ENCODE data around the gene TSC22D1. TPM values are rescaled to one million over a fixed set of nuclear protein-coding genes. Genes with fewer than 3 reads are reported as not detected.

Gene TSC22D1
- total RNA-seq, 1 donor from 2014 or later, result 149 TPM

GRCh38 chr13:44439452-44440024 is 136.6 kb downstream of the TSC22D1 start:
- no peak for ATAC-seq

GRCh38 chr13:44438234-44438579 is 137.9 kb downstream of the TSC22D1 start:
- H3K36me3 ChIP-seq, result peaks cover 16% of the 10 kb centered on the region
- no peak for TF ChIP-seq CTCF (IDR thresholded peaks at IDR 0.05)
- no peak overlapping the region for H3K27ac ChIP-seq
- DNase-seq (no peak), ATAC-seq (no peak)
- H3K4me1 ChIP-seq, result peaks cover 26% of the 10 kb centered on the region
- no peaks in the 10 kb centered on the region for H3K27me3 ChIP-seq
- H3K9me3 ChIP-seq, result no peaks in the 10 kb centered on the region
- no peak overlapping the region for H3K4me3 ChIP-seq
- intact Hi-C loops (cut with DNase I), result loop anchor here (5.0 to 10.0 kb wide), 3 partner anchors 203 to 533 kb away; no protein-coding TSS in a partner anchor

More at GRCh38 chr13:44439452-44440024, 136.6 kb downstream of the TSC22D1 start:
- H3K9me3 ChIP-seq, result no peaks in the 10 kb centered on the region
- no peaks in the 10 kb centered on the region for H3K27me3 ChIP-seq
- H3K36me3 ChIP-seq, result peaks cover 2% of the 10 kb centered on the region
- intact Hi-C loops (cut with DNase I), result loop anchor here (5.0 to 10.0 kb wide), 3 partner anchors 205 to 535 kb away; no protein-coding TSS in a partner anchor
- DNase-seq, result no peak
- H3K4me3 ChIP-seq, result no peak overlapping the region
- no peak for TF ChIP-seq CTCF (IDR thresholded peaks at IDR 0.05)
- peaks cover 20% of the 10 kb centered on the region for H3K4me1 ChIP-seq
- no peak overlapping the region for H3K27ac ChIP-seq

DNA sequence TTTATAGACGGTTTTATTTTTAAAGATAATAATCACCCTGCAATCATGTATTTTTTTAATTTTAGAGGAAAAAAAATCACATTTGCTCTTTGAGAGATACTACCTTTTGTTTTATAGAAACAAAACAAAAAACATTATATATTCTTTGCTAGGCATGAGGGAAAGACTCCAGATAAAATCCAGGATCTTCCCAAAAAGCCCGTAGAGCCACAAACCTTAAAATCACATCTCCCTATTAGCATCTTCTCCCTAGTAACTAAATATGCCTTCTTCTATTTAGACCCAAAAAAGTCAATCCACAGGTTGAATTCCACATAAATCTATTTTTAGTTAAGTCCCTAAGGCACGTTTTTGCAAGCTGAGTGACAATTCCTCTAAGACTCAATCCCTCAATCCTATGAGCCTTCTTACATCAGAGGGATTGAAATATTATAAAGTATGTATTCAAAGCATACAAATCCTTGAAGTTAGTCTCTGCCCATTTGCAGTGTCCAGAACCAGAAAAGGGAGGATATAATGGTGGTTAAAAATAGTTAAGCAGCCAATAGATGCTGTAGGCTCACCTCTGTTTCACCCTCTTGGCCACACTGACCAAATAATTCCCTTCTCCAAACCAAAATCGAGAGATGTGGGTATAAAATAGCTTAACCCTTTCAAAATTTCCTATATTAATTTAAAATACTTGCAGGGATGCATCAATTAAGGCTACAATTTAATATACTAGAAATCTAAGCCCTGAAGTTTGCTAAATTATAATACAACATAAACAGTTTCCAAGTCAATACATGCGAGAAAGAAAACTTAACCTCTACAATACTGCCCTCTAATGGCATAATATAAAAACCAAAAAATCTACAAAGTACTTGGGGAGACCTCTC is 138.5 kb downstream of the TSC22D1 start:
- peak overlapping the region; percentile 96 for H3K27ac ChIP-seq
- no peaks in the 10 kb centered on the region for H3K9me3 ChIP-seq
- DNase-seq (no peak), ATAC-seq (no peak)
- intact Hi-C loops (cut with DNase I), result loop anchor here (5.0 to 10.0 kb wide), 3 partner anchors 203 to 533 kb away; no protein-coding TSS in a partner anchor
- H3K4me3 ChIP-seq, result peak overlapping the region; percentile 87
- H3K27me3 ChIP-seq, result no peaks in the 10 kb centered on the region
- H3K36me3 ChIP-seq, result peaks cover 20% of the 10 kb centered on the region
- H3K4me1 ChIP-seq, result peaks cover 26% of the 10 kb centered on the region
- peak; percentile 58 for TF ChIP-seq CTCF (IDR thresholded peaks at IDR 0.05)

DNA sequence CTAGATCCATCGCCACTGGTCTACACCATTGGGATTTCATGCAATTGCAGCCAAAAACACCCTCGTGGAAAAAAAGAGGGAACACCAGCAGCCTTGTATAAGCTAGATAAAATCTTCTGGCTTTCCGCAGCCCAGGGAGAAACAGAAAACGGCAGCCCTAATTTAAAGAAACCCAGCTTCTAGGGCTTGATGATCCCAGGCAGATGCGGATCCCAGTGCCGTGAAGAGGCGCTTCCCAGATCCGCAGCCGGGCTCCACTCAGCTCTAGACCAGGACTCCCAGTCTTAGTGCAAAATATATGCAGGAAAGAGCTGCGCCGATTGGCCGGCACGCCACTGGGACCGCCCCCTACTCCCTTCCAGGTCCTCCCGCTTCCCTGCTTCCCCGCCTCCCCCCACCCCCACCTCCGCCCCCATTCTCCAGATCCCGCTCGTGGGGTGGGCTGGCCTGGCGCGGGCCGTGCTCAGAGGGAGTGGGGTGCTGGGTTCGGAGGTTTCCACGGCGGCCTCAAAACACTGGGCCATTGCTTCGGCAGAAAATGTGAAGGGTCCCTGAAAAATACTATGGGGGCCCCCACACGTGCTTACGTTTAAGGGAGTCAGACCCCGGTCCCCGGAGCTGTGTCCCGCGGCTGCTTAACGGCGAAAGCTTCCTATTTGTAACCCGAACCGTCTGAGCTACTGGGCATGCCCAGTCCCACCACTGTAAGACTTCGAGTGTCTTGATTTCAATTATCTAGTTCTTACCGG is 139.4 kb downstream of the TSC22D1 start:
- DNase-seq (peak; percentile 96), ATAC-seq (peak; percentile 93)
- Histone ChIP-seq H3K9me3 (no peaks in the 10 kb centered on the region), H3K36me3 (peaks cover 20% of the 10 kb centered on the region), H3K27ac (peak overlapping the region; percentile 96), H3K27me3 (no peaks in the 10 kb centered on the region), H3K4me1 (peaks cover 26% of the 10 kb centered on the region), H3K4me3 (peak overlapping the region; percentile 87)
- no peak for TF ChIP-seq CTCF (IDR thresholded peaks at IDR 0.05)
- intact Hi-C loops (cut with DNase I), result loop anchor here (5.0 to 10.0 kb wide), 3 partner anchors 202 to 532 kb away; no protein-coding TSS in a partner anchor

- Histone ChIP-seq H3K9me3 (no peaks in the 10 kb centered on the region), H3K4me1 (peaks cover 26% of the 10 kb centered on the region), H3K4me3 (peak overlapping the region; percentile 87), H3K27me3 (no peaks in the 10 kb centered on the region), H3K27ac (peak overlapping the region; percentile 96), H3K36me3 (peaks cover 20% of the 10 kb centered on the region)
- ATAC-seq (no peak), DNase-seq (no peak)
- TF ChIP-seq CTCF (IDR thresholded peaks at IDR 0.05), result no peak
- intact Hi-C loops (cut with DNase I), result loop anchor here (5.0 to 10.0 kb wide), 3 partner anchors 201 to 531 kb away; no protein-coding TSS in a partner anchor
Observed at GRCh38 chr13:44435919-44436510, 140.1 kb downstream of the TSC22D1 start.
